T-helper 2 cell treated with Interferon-gamma antibody and Interleukin-4, amounts not matched to agents 100 ng/mL and 5 ng/mL, for 36 hours (primary cell): ENCODE results near the gene B4GALT2. TPM values are rescaled to one million over a fixed set of nuclear protein-coding genes. Genes with fewer than 3 reads are reported as not detected.

Experiments used
- intact Hi-C: fragments of 100-400 bp; cut with micrococcal nuclease; formaldehyde crosslinking; loops from one replicate; pipeline ENCODE4 v1.15.1; 2023
- total RNA-seq: library from RNA; stranded (reverse); gene quantifications from 2 replicates; pipeline ENCODE4 v1.2.3, GENCODE V29; 2022

B4GALT2 gene
- total RNA-seq, 1 donor from 2014 or later, result 21.1 TPM

GRCh38 chr1:44024903-44025525 lies 46.0 kb downstream of the B4GALT2 start:
- intact Hi-C loops, result no loop called here

DNA sequence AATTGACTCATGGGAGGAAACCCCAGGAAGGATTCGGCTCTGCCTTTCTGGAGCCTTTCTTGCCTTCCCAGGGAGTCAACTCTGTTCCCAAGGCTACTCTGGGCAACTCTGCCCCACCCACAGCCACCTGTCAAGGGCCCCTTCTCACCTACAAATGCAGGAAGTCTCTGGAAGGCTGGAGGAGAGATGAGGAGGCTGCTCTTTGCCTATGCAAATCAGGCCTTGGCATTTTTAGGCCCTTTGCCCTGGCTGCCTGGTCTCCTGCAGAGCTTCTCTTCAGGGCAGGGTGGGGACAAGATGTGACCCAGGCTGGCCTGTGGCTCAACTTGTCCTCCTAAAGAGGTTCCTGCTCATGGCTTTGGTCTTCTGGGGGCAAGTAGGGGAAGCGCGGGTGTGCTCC lies 46.8 kb downstream of the B4GALT2 start:
- intact Hi-C loops, result no loop called here

- intact Hi-C loops, result no loop called here
These were observed 48.3 kb downstream of the B4GALT2 start for GRCh38 chr1:44027320-44027719.

- intact Hi-C loops, result loop anchor here (2.0 kb wide), 1 partner anchor 25 kb away; no protein-coding TSS in a partner anchor
These were observed 50.4 kb downstream of the B4GALT2 start for GRCh38 chr1:44029260-44029910.

DNA sequence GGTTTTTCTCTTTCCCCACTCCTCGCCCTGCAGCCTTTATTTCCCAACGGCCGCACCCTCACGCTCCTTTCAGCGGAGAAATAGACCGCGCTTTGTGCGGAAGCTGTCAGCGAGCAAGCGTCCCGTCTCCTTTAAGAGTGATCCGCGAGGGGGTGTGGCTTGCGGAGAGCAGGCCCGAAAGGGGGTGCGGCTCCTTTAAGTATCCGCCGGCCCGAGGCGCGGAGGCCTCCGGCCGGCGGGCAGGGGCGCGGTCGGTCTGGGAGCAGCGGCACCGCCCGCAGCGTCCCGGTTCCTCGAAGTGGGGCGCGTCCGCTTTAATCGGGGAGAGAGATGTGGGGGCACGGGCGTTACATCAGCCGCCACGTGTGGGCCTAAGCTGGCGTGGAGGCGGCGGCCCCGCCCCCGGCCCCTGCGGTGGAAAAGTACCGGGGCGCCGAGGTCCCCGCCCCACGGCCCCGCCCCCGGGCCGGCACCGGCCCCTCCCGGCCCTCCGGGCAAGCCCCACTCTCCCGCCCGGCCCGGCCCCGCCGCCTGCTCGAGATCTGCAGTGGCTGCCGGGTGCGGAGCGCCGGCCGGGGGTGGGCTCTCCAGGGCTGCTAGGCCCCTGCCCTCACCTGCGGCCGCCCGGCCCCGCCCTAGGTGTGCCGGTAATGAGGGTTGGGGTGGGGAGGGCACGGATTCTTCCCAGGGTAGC lies 51.0 kb downstream of the B4GALT2 start:
- intact Hi-C loops, result loop anchor here (1.0 to 10.0 kb wide), 5 partner anchors 25 to 323 kb away; partner anchors contain the start of genes ATP6V0B, CCDC24, IPO13 and ST3GAL3

- intact Hi-C loops, result loop anchor here (1.0 to 10.0 kb wide), 4 partner anchors 39 to 323 kb away; partner anchors contain the start of genes ATP6V0B, CCDC24, IPO13 and ST3GAL3
These were observed 51.7 kb downstream of the B4GALT2 start for GRCh38 chr1:44030605-44031251.

- intact Hi-C loops, result loop anchor here (5.0 to 10.0 kb wide), 2 partner anchors 87 to 324 kb away; partner anchors contain the start of genes IPO13 and ST3GAL3
These were observed 52.5 kb downstream of the B4GALT2 start, which contains the start of gene SLC6A9 for GRCh38 chr1:44031252-44032169. TSS of gene SLC6A9 (minus strand) at chr1:44031462. CDS start at chr1:44024277, 7,185 bp downstream.

- intact Hi-C loops, result loop anchor here (5.0 to 10.0 kb wide), 2 partner anchors 87 to 325 kb away; partner anchors contain the start of genes IPO13 and ST3GAL3
These were observed 53.3 kb downstream of the B4GALT2 start for GRCh38 chr1:44032170-44032790.

GRCh38 chr1:44033041-44033575 lies 54.1 kb downstream of the B4GALT2 start:
- intact Hi-C loops, result loop anchor here (5.0 to 10.0 kb wide), 2 partner anchors 88 to 326 kb away; partner anchors contain the start of genes IPO13 and ST3GAL3

DNA sequence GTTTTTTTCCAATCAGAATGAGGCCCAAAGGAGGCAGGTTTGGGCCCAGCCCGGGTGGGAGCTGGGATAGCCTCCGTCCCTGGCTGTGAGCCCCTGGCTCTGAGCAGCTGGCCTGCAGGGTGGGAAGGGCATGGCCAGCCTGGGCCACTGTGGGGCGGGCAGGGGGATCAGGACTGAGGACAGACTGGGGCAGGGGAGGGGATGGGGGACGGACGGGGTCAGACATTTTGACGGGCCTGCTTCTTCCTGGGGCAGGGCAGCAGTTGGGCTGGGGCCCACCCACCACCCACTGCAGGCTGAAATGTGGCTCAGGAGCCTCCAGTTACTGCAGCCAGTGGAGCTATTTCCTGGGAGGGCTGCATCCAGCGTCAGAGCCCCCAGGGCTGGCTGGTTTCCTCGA lies 54.7 kb downstream of the B4GALT2 start:
- intact Hi-C loops, result loop anchor here (5.0 to 10.0 kb wide), 2 partner anchors 89 to 326 kb away; partner anchors contain the start of genes IPO13 and ST3GAL3

GRCh38 chr1:44034423-44034822 lies 55.4 kb downstream of the B4GALT2 start:
- intact Hi-C loops, result loop anchor here (5.0 to 10.0 kb wide), 2 partner anchors 90 to 327 kb away; partner anchors contain the start of genes IPO13 and ST3GAL3

GRCh38 chr1:44034976-44035716 lies 56.1 kb downstream of the B4GALT2 start:
- intact Hi-C loops, result loop anchor here (5.0 to 10.0 kb wide), 2 partner anchors 90 to 328 kb away; partner anchors contain the start of genes IPO13 and ST3GAL3

DNA sequence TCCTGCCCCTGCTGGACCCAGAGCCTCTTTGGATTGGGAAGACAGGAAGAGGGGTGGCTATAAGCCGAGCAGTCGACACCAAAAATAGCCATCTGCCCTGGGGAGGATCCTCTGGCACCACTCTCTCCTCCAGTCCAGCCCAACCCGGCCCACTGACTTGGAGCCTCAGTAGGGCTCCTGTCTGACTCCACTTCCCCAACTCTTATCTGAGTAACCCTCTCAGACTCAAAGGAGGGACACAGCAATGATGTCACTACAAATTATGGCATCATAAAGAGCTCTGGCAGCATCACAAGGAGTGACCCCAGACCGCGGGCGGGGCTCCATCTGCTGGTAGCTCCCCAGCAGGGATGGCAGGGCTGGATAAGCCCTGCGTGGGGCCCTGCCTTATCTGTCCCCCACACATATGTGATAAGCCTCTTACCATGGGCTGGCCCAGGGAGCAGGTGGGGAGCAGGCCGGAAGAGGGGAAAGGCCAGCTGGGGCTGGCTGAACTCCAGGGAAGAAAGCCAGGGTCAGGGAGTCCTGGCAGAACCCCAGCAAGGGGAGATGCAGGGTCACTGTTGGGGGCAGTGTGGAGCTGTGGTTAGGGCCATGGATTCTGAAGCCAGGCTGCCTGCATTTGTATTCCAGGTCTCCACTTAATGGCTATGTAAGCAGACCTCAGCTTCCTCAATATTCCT lies 56.9 kb downstream of the B4GALT2 start:
- intact Hi-C loops, result loop anchor here (1.0 to 10.0 kb wide), 4 partner anchors 31 to 507 kb away; partner anchors contain the start of gene IPO13

GRCh38 chr1:44036409-44037139 lies 57.6 kb downstream of the B4GALT2 start:
- intact Hi-C loops, result loop anchor here (1.0 to 10.0 kb wide), 4 partner anchors 31 to 507 kb away; partner anchors contain the start of gene IPO13

- intact Hi-C loops, result loop anchor here (10.0 kb wide), 1 partner anchor 92 kb away; the partner anchor contains the start of gene IPO13
These were observed 58.1 kb downstream of the B4GALT2 start for GRCh38 chr1:44037154-44037553.

DNA sequence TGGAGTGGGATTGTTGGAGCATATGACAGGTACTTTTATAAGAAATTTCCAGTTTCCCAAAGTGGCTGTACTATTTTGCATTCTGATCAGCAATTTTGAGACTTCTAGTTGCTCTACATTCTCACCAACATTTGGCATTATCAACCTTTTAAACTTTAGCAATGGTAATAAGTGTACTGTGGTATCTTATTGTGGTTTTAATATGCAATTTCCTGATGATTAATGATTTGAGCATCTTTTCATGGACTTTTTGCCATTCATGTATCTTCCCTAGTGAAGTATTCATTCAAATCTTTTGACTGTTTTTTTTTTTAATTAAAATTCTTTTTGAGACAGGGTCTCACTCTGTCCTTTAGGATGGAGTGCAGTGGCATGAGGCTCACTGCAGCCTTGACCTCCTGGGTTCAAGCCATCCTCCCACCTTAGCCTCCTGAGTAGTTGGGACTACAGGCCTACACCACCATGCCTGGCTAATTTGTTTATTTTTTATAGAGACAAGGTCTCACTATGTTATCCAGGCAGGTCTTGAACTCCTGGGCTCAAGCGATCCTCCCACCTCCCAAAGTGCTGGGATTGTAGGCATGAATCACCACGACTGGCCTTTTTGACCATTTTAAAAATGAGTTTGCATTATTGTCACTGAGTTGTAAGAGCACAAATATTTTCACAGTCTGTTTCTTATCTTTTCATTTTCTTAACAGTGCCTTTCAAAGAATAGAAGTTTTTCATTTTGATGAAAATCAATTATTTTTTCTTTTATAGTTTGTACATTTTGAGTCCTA lies 60.1 kb downstream of the B4GALT2 start:
- intact Hi-C loops, result loop anchor here (10.0 kb wide), 1 partner anchor 94 kb away; the partner anchor contains the start of gene IPO13
